ENCODE results near the gene DMBX1.

DMBX1 gene

DNA sequence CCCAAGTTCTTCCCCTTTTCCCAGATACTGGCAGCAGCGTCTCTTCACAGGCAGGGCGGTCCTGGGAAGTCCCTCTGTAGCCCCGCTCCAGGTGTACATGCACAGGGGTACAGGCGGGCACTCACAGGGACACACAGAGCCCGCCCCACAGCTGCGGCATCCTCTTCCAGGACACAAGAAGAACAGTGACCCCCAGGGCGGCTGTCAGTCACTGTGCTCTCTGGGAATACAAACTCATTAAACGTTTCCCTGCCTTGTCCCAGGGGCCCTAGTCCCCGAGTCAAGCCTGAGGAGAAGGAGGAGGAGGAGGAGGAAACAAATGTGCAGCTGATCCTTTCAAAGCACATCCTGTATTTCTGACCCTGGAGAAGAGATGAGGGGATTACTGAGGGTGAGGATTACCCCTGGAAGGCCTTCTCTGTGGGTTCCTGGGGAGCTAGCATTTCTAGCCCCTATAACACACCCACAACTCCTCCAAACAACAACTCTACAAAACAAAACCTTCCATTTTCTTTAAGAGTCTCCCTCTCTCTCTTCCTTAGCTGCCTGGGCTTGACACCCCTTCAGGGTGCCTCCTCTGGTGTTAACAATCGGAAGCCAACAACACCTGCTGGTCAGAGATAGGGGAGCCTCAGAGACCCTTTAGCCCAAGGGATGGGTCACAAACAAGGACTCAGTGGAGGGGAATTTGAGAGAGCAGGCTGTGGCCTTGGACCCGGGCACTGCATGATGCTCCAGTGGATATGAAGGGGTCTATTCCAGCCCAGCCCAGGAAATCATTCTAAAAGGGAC is 28.4 kb upstream of the DMBX1 start:
- no peak for DNase-seq

DNA sequence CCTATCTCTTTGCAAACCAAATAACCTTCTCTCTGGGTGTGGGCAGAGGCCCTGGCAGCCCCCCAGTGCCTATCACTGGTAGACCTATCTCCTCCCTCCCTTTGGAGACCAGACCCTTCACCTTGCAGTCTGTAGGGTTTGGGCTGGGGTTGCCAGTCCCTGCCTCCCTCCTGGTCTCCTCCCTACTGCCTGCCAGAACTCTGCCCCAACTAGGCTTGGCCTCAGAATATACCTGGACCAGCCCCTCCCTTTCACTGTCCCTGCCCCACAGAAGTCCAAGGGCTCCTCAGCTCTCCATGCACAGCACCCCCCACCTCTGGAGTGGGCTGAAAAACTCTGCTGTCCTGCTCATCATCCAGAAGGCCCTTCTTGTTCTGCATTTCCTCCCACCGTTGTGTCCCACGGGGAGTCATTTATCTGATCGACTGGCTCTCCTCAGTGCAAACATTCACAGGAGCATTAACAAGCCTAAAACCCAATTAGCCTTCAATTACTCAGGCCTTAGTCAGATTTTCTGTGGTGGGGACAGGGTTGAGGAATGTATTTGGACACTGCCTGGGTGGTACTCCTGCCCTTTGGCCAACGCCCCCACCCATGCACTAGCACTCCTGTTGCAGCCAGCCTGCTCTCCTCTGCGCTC is 27.7 kb upstream of the DMBX1 start:
- DNase-seq: no peak

DNA sequence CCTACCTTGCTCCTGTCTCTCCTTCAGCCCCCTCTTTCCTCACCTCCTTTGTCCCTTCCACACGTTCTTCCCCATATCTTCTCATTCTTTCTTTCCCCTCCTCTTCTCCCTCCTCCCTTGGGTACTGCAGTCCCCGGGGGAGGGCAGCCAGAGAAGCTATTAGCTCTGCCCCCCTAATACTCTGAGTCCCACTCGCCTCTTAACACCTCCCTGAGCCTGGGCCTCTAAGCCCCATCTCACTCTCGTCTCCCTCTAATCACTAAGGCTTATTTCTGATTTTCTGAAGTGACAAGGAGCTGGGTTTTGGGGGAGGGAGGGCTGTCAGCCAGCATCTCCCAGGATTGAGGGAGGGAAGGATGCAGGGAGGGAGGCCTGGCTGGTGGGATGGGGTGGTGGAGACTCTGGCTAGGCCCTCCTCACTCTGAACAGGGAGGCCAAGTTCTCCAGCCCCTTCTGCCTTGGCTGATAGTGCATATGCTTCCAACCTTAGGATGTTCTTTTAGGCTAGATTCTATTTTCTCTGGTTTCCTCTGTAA is 25.6 kb upstream of the DMBX1 start:
- no peak for DNase-seq

DNA sequence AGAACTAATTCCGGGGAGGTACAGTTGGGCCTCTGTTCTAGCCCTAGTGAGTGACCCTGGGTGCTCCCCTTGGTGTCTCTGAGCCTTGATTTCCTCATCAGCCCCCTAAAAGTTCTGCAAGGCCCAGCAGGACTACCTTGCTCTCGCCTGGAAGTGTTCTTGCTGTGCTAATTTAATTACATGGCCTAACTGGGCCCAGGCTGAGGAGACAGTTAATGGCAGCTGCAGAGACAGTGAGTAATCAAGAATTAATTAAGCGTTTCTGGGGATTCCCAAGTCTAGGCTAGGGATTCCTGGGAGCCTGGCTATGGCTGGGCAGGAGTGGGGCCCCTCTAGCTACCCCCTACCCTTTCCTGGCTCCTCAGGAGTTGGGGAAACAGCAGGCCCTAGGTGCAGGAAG is 24.7 kb upstream of the DMBX1 start:
- DNase-seq: no peak

DNA sequence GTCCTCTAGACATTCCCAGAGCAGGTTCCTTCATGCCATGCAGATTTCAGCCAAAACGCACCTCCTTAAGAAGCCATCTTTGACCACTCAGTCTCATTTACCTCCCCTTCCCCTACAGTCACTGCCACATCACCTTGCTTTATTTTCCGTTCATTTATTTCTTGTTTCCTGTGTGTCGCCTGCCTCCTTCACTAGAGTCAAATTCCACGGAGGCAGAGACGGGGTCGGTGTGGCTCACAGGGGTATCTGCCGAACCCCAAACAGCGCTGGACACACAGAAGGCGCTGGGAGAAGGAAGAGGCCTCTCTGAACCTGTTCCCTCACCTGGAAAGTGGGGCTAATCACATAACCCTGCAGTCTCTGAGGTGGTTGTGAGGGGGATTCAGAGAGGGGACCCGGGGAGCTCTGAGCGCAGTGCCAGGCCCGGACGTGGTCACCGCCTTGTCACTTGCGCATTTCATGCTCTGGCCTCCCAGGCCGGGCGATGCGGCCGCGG is 23.6 kb upstream of the DMBX1 start:
- DNase-seq: no peak

DNA sequence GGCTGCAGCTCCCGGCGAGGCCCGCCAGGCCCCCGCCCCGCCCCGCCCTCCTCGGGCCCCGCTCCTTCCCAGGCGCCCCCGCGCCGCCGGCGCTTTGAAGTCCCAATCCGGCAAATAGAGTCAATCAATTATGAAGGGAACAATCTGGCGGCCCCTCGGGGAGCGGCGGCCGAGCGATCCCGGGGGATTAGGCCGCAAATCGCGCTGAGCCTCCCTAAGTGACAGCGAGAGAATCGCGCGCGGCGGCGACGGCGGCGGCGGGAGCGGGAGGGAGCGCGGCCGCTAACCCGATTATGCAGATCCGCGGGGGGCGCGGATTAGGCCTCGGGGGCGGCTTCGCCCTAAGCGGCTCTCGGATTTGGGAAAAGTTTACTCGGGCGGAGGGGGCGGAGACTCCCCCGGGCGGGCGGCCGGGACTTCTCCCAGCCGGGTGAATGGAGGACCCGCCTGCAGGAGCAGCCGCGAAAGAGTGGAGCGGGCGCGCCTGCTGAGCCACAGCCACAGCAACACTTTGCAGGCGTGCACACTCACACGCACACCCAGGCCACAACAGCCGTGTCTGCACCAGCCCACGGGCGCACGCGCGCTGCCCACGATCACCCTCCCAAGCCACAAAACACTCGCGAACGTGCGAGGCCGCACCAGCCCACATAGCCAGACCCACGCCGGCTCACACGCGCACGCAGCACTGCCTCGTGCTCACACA is 23.0 kb upstream of the DMBX1 start:
- DNase-seq: peak; percentile 81

DNA sequence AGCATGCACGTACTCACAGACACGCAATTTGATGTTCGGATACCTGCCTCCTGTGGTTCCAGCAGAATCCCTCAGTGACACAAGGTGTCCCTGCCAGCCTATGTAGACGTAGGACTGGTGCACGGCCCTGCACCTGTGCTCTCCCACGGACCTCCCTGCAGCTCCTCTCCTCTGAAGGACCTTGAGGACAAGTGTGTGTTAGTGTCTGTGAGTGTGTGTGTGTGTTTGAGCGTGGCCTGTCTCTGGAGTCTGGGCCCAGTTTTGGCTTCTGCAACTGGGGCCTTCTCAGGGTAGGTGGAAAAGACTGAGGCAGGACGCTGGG is 22.5 kb upstream of the DMBX1 start:
- DNase-seq: peak; percentile 70

DNA sequence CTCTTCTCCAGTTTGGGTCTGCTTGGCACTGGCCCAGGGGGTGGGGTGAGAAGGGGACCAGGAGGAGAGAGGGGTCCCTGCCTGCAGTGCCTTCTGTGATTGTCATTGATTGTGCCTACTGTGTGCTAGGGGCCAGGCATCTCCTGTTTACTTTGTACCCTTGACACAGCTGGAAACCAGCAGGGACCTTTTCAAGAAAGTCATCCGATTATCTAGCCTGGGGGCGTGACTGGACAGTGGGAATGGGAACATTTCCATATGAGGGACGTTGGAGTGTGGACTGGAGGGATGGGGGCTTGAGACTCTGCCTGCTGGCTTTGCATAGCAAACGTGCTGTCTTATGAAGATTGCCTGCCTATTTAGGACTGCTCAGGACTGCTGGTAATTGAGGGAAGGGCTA is 19.8 kb upstream of the DMBX1 start:
- no peak for DNase-seq

DNA sequence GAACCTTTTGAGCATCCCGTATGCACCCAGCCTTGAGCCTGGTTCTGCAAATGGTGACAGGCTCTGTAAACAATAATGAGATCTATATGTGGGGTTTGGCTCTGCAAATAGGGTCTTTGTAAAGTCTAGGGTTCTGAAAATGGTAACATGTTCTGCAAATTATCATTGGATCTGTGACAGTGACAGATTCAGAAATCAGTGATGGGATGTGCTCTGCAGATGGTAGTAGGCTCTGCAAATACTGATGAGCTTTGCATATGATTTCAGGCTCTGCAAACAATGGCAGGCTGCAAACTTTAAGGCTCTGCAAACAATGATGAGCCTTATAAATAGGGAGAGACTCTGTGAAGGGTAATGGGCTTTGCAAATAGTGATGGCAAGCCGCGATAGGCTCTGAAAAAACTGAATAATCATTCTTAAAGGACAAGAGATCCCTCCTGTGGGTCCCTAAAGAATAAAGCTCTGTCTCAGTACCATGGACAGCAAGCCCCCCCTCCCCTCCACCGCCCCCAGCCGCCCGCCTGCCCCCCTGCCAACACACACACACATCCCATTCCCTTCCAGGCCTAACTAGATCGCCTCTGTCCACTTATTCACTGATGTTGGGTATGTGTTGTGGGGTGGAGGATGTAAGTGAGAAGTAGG is 17.7 kb upstream of the DMBX1 start:
- DNase-seq: no peak

DNA sequence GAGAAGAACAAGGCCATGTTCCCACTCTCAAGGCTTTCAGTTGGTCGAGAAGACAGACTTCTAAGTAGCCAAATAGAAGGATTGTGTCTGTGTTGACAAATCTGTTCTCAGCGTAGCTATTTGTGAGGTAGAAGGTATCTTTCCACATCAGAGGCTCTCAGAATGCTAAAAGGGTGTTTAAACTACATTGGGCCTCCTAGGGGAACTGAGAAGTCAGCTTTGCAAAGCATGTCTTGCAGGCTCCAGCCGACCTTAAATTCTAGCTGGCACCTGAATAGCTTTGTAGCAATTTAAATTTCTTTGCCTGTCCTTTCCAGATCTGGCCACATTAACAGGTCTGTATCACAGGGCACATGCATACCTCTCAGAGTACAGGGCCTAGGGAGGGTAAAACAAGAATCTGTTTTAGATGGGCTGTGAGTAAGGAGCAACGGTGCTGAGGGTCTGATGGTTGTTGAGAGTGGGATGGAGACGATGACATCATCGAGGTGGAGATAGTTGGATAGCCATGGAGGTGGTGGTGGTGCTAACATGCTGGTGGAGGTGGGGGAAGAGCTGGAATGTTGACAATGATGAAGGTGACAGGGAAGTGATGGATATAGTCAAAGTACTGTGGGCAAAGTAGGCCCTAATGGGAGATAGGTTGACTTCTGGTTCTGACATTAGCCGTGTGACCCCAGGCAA is 17.0 kb upstream of the DMBX1 start:
- DNase-seq: no peak

DNA sequence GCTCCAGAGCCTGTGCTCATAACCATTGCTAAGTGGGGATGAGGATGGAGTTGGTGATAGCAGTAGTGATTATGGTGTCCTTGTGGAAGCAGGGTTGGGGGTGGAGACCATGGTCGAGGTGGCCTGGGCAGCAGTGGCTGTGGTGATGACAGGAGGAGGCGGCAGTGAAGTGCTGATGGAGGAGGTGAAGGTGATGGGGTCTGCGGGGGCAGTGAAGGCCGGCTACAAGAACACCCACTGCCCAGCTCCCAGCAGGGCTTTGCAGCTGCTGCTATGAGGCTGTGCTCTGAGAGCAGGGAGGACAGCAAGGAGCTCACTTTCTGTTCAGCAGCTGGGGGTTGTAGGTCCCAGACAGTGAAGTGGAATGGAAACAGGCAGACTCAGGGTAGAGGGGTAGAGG is 15.6 kb upstream of the DMBX1 start:
- DNase-seq: no peak

DNA sequence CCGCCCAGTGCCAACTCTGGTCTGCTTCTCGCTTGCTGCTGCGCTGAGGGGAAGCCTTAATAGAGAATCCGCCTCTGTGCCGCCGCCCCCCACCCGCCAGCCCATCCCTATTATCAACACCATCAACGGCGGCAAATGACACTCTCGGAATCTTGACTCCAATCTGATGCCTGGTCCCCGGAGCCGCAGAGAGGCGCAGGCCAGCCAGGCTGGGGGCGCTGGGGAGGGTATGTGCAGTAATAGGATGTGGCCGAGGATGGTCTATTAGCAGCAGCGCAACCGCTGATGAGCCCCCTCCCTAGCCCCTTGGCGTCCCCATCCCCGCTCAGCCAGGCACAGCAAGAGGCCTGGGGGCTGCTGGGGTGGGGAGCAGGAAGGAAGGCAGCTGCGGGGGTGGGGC is 15.1 kb upstream of the DMBX1 start:
- no peak for DNase-seq

DNA sequence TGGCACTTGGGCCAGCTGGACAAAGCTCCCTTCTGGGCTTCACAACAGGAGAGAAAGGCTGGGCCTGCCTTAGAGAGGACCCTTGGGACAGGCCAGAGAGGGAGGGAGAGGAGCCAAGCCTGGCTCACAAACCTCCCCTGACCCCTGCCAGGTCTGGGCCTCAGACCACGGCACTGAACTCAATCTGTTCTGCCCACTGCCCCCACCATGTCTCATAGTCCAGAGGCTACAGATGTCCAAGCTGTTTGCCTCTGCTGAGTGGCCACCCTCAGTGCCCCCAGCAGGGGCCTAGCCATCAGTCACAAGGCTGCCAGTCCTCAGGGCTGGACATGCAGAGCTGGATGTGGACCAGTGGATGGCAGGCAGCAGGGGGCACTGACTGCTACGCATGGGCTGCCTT is 13.0 kb upstream of the DMBX1 start:
- no peak for DNase-seq

DNA sequence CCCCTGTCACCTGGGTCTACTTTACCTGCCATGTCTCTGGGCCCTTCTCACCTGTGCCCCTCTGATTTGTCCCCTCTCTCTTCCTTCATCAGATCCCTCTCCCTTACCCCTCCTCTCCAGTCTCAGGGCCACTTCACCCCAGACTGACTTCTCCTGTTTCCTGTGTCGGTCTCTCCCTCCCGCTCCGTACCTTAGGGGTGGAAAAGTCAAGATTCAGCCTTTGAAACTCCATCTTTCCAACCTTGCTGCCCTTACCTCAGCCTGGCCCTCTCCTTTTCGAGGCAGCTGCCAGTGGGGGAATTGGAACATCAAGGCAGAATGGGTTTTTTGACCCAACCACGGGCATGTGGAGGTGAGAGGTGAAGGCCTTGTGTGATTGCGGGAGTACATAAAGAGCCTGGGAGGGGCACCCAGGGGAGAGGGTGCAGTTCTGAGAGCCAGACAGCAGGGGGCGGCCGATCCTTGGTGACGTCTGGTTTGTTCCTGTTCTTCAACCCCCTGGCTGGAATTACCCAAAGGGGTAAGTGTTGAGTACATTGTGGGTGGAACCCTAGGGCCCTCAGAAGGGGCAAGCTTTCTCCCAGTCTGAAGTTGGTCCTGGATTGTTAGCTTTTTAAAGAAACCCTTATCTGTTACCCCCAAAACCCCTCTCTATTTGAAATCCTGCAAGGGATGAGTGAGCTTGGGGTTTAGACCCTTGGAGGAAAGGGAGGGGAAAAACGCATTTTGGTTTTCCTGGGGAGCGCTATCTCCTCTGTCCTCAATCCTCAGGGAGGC is 12.3 kb upstream of the DMBX1 start:
- peak; percentile 84 for DNase-seq

DNA sequence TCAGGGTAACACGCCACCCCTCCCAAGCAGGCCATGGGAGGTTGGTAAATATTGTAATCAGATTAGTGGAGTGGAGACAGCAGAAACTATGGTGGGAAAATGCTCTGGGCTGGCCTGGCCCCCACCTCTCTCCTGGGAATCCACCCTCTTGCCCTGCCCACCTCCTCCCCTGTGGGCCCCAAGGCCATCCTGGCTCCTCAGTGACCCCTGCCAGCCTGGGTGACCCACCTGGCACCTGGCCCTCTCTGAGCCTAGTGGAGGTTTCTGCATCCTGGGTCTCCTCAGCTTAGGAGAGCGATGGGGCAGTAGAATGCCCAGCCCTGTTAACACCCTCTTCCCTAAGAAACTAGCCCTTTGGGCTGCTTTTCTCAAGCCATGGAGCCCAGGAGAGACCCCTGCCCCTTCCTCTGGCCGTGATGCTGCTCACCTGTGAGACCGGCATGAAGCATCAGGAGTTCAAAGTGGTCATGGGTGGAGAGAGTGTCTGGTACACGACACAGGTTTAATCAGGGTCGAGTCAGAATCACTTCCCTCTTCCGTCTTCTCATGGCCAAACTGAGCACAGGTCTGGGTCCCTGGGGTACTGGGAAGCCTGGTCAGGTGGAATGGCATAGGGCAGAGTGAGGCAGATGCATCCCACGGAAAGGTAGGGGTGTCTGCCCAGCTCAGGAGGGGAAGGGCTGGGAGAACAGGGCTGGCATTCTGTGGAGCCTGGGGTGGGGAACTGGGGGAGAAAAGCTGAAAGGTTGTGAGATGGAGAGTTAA is 10.7 kb upstream of the DMBX1 start:
- DNase-seq: no peak

DNA sequence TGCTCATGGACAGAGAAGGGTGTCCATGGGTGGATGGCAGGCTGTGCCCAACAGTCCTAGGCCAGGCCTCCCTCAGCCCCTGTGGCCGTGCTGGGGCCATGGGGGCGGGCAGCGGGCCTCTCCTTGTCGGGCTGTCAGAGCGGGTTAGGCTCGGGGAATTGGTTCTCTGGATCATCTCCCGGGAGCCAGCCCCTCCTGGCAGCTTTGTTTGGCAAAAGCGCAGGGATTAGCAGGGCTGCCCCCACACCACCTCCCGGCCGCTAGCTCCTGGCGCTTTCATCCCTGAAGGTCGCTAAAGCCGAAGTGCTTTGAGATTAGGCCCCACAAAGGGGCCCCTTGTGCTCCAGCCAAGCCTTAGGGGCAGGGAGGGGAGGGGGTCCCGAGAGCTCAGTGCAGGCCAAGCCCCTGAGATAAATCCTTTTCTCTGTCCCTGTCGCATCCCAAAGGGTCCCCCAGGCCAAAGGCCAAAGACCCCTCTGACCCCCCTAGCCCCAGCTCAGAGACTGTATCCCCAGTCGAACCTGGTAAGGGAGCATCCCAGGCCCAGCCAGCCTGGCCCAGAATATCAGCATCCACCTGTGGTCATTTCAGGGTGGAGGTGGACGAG is 9.8 kb upstream of the DMBX1 start:
- DNase-seq: no peak

DNA sequence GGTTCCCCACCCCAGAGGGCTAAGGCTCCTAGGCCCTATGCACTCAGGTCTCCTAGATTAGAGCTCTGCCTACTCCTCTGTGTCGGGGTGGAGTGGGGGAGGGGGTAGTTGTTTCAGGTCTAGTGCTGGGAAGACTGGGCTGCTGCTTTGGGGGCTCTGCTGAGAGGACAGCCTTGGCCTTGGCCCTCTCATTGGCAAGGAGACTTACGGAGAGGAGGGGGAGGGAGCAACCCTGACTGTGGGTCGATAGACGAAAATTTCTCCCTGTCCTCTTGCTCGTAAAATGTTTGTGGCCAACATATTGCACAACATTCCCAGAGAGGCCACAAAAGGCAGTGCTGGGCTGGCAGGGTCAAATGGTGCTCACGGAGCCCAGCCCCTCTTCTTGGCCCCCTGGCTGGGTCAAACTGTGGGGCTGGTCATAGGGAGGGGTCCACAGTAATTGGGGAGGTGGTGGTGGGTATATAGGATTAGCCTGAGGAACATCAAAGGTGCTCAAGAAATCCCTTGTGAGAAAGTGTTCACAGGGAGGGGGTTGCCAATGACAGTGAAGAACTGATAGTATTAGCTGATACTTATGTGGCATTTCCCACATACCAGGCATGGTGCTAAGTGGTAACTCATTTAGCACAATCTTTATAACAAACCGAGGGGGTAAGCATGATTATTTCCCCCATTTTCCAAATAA is 8.5 kb upstream of the DMBX1 start:
- DNase-seq: no peak

DNA sequence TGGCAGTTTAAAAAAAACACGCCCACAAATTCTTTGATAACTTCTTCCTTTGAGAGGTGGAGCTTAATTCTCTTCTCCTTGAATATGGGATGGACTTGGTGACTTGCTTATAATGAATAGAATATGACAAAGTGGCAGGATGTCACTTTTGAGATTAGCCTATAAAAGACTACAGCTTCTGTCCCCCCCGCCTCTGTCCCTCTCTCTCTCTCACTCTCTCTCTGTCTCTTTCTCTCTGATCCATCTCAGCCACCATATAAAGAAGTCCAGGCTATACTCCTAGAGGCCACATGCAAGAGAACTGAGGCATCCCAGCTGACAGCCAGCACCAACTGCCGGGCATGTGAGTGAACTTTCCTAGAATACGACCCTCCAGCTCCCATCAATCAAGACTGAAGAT is 7.7 kb upstream of the DMBX1 start:
- DNase-seq: no peak

DNA sequence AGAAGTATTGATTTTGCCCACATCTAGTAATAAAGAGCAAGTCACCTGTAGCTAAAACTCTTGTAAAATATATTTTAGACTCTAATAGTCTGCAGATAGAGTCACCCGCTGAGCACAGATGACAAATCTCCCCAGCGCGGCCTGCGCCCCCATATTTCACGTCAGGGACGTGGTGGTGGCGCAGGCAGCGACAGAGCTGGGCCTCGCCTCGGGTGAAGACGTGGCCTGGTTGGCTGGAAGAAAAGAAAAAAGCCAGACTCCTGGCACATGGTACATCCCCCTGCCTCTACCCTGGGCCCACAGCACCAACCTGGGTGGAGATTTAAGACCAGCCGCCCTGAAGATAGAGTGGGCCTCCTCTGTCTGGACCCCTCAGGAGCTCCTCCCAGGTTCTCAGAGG is 6.0 kb upstream of the DMBX1 start:
- DNase-seq: no peak

Measured in DMS53 (cell line).